Adrenal gland (tissue), 12 donors: ENCODE data around the gene KCNT2. TPM values are rescaled to one million over a fixed set of nuclear protein-coding genes. Genes with fewer than 3 reads are reported as not detected.

Experiments used
- DNase-seq, 7 donors: peaks; one replicate each; pipeline ENCODE4 v3.0.0-alpha.2; 2019 to 2020
- H3K27ac ChIP-seq, 5 donors: fragments of 200-600 bp; sonication (generic) in 4 of 5; 1 replicate in 3 of 5; 2 replicates in 2 of 5; pipeline versions ENCODE4 v1.5.1 to v1.8.0; 2016 to 2020; ENCODE audit warnings: mild to moderate bottlenecking in 1 of 5
- H3K27me3 ChIP-seq: fragments of 200-600 bp; 2 replicates; pipeline ENCODE4 v1.8.0; 2021
- H3K36me3 ChIP-seq, 2 donors: fragments of 200-600 bp; replicated peaks in 1 of 2; 1 replicate in 1 of 2; 2 replicates in 1 of 2; pipeline versions ENCODE4 v1.5.1 to v1.8.0; 2018 to 2022
- H3K4me1 ChIP-seq, 2 donors: fragments of 200-600 bp; replicated peaks in 1 of 2; 1 replicate in 1 of 2; 2 replicates in 1 of 2; pipeline versions ENCODE4 v1.5.1 to v1.8.0; 2018 to 2021
- H3K4me3 ChIP-seq, 4 donors: fragments of 200-600 bp; sonication (generic) in 3 of 4; one replicate each; pipeline ENCODE4 v1.5.1; 2016 to 2018
- H3K9me3 ChIP-seq, 3 donors: fragments of 200-600 bp; sonication (generic) in 1 of 3; replicated peaks in 1 of 3; 1 replicate in 2 of 3; 2 replicates in 1 of 3; pipeline versions ENCODE4 v1.5.1 to v1.8.0; 2016 to 2021
- CTCF ChIP-seq, 6 experiments: fragments of 450-650 bp in 4 of 6; fragments of 200-600 bp in 2 of 6; sonication (generic) in 1 of 6; IDR thresholded peaks; 1 replicate in 5 of 6; 2 replicates in 1 of 6; pipeline versions ENCODE4 v1.5.1 to v1.8.0; 2016 to 2021; ENCODE audit warnings: antibody characterized with exemption in 6 of 6, mild to moderate bottlenecking in 2 of 6, moderate library complexity in 1 of 6
- POLR2A ChIP-seq, 2 donors: fragments of 450-650 bp; IDR thresholded peaks; one replicate each; pipeline ENCODE4 v1.6.1; 2017; ENCODE audit warnings: antibody characterized with exemption in 2 of 2, mild to moderate bottlenecking in 2 of 2, moderate library complexity in 1 of 2
- WGBS, 4 donors: extraction: QIAGEN DNeasy Blood & Tissue Kit in 2 of 4; methylation state at CpG; one replicate each; pipeline versions ENCODE4 v1.1.5 to v1.1.7; 2013 to 2017; 5-methylcytosine and 5-hydroxymethylcytosine counted together
- intact Hi-C, 2 donors: fragments of 100-400 bp; cut with DNase I; formaldehyde crosslinking; loops; one replicate each; pipeline versions ENCODE4 v1.14.1 to v1.15.0; 2022 to 2023
- polyA plus RNA-seq, 3 donors: library from polyadenylated mRNA; stranded (reverse); fragments of 200-250 nt in 2 of 3; fragments of 350-450 nt in 1 of 3; fragmentation: Illumina TruSeq in 1 of 3; extraction: RNeasy Lipid Tissue Mini Kit (QIAGEN cat#74804) in 1 of 3; gene quantifications; one replicate each; pipeline ENCODE4 v1.2.3, GENCODE V29; 2013 to 2014
- total RNA-seq, 9 donors: library from RNA; depleted of rRNA in 4 of 9; stranded (reverse); fragments of >200 nt in 4 of 9; fragments of 120-200 nt in 1 of 9; fragmentation: NEBNext Ultra II Directional in 1 of 9; extraction: Animal tissue kit (Norgen Biotek cat#: 25700) in 1 of 9; gene quantifications; one replicate each; pipeline versions ENCODE4 v1.1.0 to v1.2.4, GENCODE V29; 2013 to 2023
- donor health status: healthy with polysubstance abuse.
- donor health status: Bipolar disorder and iron deficiency.
- donor health status: DM: yes; HTN: yes; CAD: no.
- donor health status: DM: no; HTN: no; CAD: no.
- donor health status: DM: no; HTN: no; CAD: no.
- donor health status: DM: yes; HTN: yes; CAD: no.

The KCNT2 gene
- total and polyA plus RNA-seq, 12 donors: 0.54 to 4.0 (median 1.2) TPM

- WGBS, 4 donors: 66 to 94% (median 73%) methylated on average over 2 of the region's 2 CpGs
- TF ChIP-seq CTCF (IDR thresholded peaks at IDR 0.05) (no peak), POLR2A (IDR thresholded peaks at IDR 0.05) (no peak)
Measured at GRCh38 chr1:196577386-196577785, 30.9 kb downstream of the KCNT2 start.

GRCh38 chr1:196573226-196573625, 35.0 kb downstream of the KCNT2 start:
- TF ChIP-seq POLR2A (IDR thresholded peaks at IDR 0.05) (no peak), CTCF (IDR thresholded peaks at IDR 0.05) (no peak)
- no peaks in the 10 kb centered on the region for H3K4me1 ChIP-seq
- DNase-seq: no peak
- intact Hi-C loops: no loop called here
- no peak overlapping the region for H3K27ac ChIP-seq
- no peaks in the 10 kb centered on the region for H3K36me3 ChIP-seq
- H3K9me3 ChIP-seq: no peaks in the 10 kb centered on the region
- H3K4me3 ChIP-seq: no peak overlapping the region
- WGBS, 4 donors: 56 to 74% (median 68%) methylated on average over 2 of the region's 2 CpGs
- H3K27me3 ChIP-seq: no peaks in the 10 kb centered on the region

More at GRCh38 chr1:196577386-196577785, 30.9 kb downstream of the KCNT2 start:
- Histone ChIP-seq H3K36me3 (no peaks in the 10 kb centered on the region), H3K27me3 (no peaks in the 10 kb centered on the region), H3K9me3 (no peaks in the 10 kb centered on the region), H3K4me1 (no peaks in the 10 kb centered on the region), H3K4me3 (no peak overlapping the region), H3K27ac (no peak overlapping the region)
- DNase-seq: no peak
- intact Hi-C loops: no loop called here

GRCh38 chr1:196567238-196567637, 41.0 kb downstream of the KCNT2 start:
- no peak for DNase-seq
- H3K9me3 ChIP-seq: peaks cover 0 to 14% (median 0%) of the 10 kb centered on the region in 3 donors
- H3K4me1 ChIP-seq: no peaks in the 10 kb centered on the region
- intact Hi-C loops: no loop called here
- H3K27me3 ChIP-seq: no peaks in the 10 kb centered on the region
- no peak overlapping the region for H3K4me3 ChIP-seq
- TF ChIP-seq CTCF (IDR thresholded peaks at IDR 0.05) (no peak), POLR2A (IDR thresholded peaks at IDR 0.05) (no peak)
- H3K36me3 ChIP-seq: no peaks in the 10 kb centered on the region
- H3K27ac ChIP-seq: no peak overlapping the region
- 42 to 55% (median 47%) methylated on average over 1 of the region's 1 CpG for WGBS, 4 donors

GRCh38 chr1:196563768-196564167, 44.5 kb downstream of the KCNT2 start:
- no peak overlapping the region for H3K27ac ChIP-seq
- H3K36me3 ChIP-seq: no peaks in the 10 kb centered on the region
- H3K27me3 ChIP-seq: no peaks in the 10 kb centered on the region
- no peak overlapping the region for H3K4me3 ChIP-seq
- no peaks in the 10 kb centered on the region for H3K4me1 ChIP-seq
- peaks cover 0 to 14% (median 0%) of the 10 kb centered on the region in 3 donors for H3K9me3 ChIP-seq
- TF ChIP-seq CTCF (IDR thresholded peaks at IDR 0.05) (no peak), POLR2A (IDR thresholded peaks at IDR 0.05) (no peak)
- no peak for DNase-seq
- intact Hi-C loops: no loop called here
